ENCODE results near the gene CD82. TPM values are rescaled to one million over a fixed set of nuclear protein-coding genes. Genes with fewer than 3 reads are reported as not detected.

CD82 gene
- polyA plus RNA-seq, 1 donor = 11.4 TPM

Other genes with a start within 250 kb of the CD82 start
- 44.4 TPM for gene TSPAN18, start 161.3 kb downstream of the CD82 start, polyA plus RNA-seq (ENCODE audit: insufficient read length)

Data from left kidney (tissue), 1 donor.